HepG2 (cell line): ENCODE data around the gene PAX4. TPM values are rescaled to one million over a fixed set of nuclear protein-coding genes. Genes with fewer than 3 reads are reported as not detected.

Source experiments
- CBX5 ChIP-seq: sonication (generic); formaldehyde crosslinking; IDR thresholded peaks from 2 replicates; pipeline ENCODE4 v1.4.0; 2020; ENCODE audit warnings: missing genetic modification reagents, borderline replicate concordance
- CEBPB ChIP-seq: IDR thresholded peaks from 2 replicates; pipeline ENCODE4 v1.6.1; 2011; ENCODE audit warnings: low read depth, low read length, improper control_type of control experiment, borderline replicate concordance
- FOSL1 ChIP-seq: sonication (generic); formaldehyde crosslinking; IDR thresholded peaks from 2 replicates; pipeline ENCODE4 v1.9.0; 2021; ENCODE audit warnings: missing genetic modification reagents, borderline replicate concordance
- HNRNPL ChIP-seq: fragments of 200-400 bp; formaldehyde crosslinking; IDR thresholded peaks from 2 replicates; pipeline ENCODE4 v1.6.1; 2017; ENCODE audit warnings: mild to moderate bottlenecking, low read depth, low read length
- KDM6A ChIP-seq: IDR thresholded peaks from 2 replicates; pipeline ENCODE4 v1.6.1; 2016; ENCODE audit warnings: low read depth
- MAFG ChIP-seq: sonication (generic); formaldehyde crosslinking; IDR thresholded peaks from 2 replicates; pipeline ENCODE4 v1.5.1; 2020; ENCODE audit warnings: mild to moderate bottlenecking, missing genetic modification reagents
- MAFK ChIP-seq, 2 experiments: IDR thresholded peaks in 1 of 2; conservative IDR thresholded peaks in 1 of 2; 2 replicates each; pipeline ENCODE4 v1.6.1; 2011; ENCODE audit warnings: improper control_type of control experiment in 2 of 2, low read length in 2 of 2
- MATR3 ChIP-seq: sonication (generic); formaldehyde crosslinking; IDR thresholded peaks from 2 replicates; pipeline ENCODE4 v1.4.0; 2020; ENCODE audit warnings: missing genetic modification reagents
- MEF2D ChIP-seq: sonication (generic); formaldehyde crosslinking; IDR thresholded peaks from 2 replicates; pipeline ENCODE4 v1.5.1; 2020; ENCODE audit warnings: mild to moderate bottlenecking, missing genetic modification reagents
- SIX4 ChIP-seq: sonication (generic); formaldehyde crosslinking; IDR thresholded peaks from 2 replicates; pipeline ENCODE4 v1.4.0; 2020; ENCODE audit warnings: missing genetic modification reagents
- TAF1 ChIP-seq: sonication (generic); formaldehyde crosslinking; IDR thresholded peaks from 2 replicates; pipeline ENCODE4 v1.4.0; 2020; ENCODE audit warnings: missing genetic modification reagents
- ZBTB21 ChIP-seq: sonication (generic); formaldehyde crosslinking; IDR thresholded peaks from 2 replicates; pipeline ENCODE4 v1.4.0; 2020; ENCODE audit warnings: missing genetic modification reagents
- ZFP1 ChIP-seq: IDR thresholded peaks from 2 replicates; pipeline ENCODE4 v1.6.1; 2016
- ZFP91 ChIP-seq: sonication (generic); formaldehyde crosslinking; IDR thresholded peaks from 2 replicates; pipeline ENCODE4 v1.9.0; 2022; ENCODE audit warnings: missing genetic modification reagents, mild to moderate bottlenecking, borderline replicate concordance
- ZNF503 ChIP-seq: sonication (generic); formaldehyde crosslinking; IDR thresholded peaks from 2 replicates; pipeline ENCODE4 v1.4.0; 2020; ENCODE audit warnings: missing genetic modification reagents
- ZNF572 ChIP-seq: sonication (generic); formaldehyde crosslinking; IDR thresholded peaks from 2 replicates; pipeline ENCODE4 v1.5.1; 2020; ENCODE audit warnings: mild to moderate bottlenecking, missing genetic modification reagents
- ZNF607 ChIP-seq: sonication (generic); formaldehyde crosslinking; IDR thresholded peaks from 2 replicates; pipeline ENCODE4 v1.5.1; 2020; ENCODE audit warnings: missing genetic modification reagents, mild to moderate bottlenecking, borderline replicate concordance
- ZNF713 ChIP-seq: sonication (generic); formaldehyde crosslinking; IDR thresholded peaks from 2 replicates; pipeline ENCODE4 v1.4.0; 2020; ENCODE audit warnings: mild to moderate bottlenecking, missing genetic modification reagents
- ZSCAN20 ChIP-seq: sonication (generic); formaldehyde crosslinking; IDR thresholded peaks from 2 replicates; pipeline ENCODE4 v1.4.0; 2020; ENCODE audit warnings: missing genetic modification reagents, mild to moderate bottlenecking, borderline replicate concordance
- polyA plus RNA-seq, 8 experiments: library from polyadenylated mRNA; depleted of rRNA in 3 of 8; stranded (reverse) in 7 of 8; unstranded in 1 of 8; fragments of >200 nt; fragmentation: Illumina TruSeq in 4 of 8; extraction: Trizol in 4 of 8; gene quantifications; 2 replicates each; pipeline versions ENCODE4 v1.2.1 to v1.2.3, GENCODE V29; 2011 to 2016; ENCODE audit warnings: low read depth in 4 of 8, missing spikeins in 1 of 8, mixed read lengths in 1 of 8; ENCODE audit not compliant: insufficient read depth in 1 of 8
- total RNA-seq, 5 experiments: library from RNA; depleted of rRNA; stranded (reverse); fragments of >200 nt; fragmentation: Illumina TruSeq; extraction: Trizol; gene quantifications; 2 replicates each; pipeline ENCODE4 v1.2.3, GENCODE V29; 2016; ENCODE audit warnings: low read depth in 1 of 5
- TF ChIP-seq, protein P1 (sequence below): sonication (generic); formaldehyde crosslinking; IDR thresholded peaks from 2 replicates; pipeline ENCODE4 v1.4.0; 2020; ENCODE audit warnings: mild to moderate bottlenecking, missing genetic modification reagents, borderline replicate concordance
- TF ChIP-seq, protein P2 (sequence below): IDR thresholded peaks from 2 replicates; pipeline ENCODE4 v1.6.1; 2016; ENCODE audit warnings: missing compliant biosample characterization, missing genetic modification reagents, borderline replicate concordance

PAX4 gene
- total and polyA plus RNA-seq, 2 of the 13 experiments (the other 11 are each of a cell fraction or from before 2014, with no cell fraction given): not detected

- no peak for TF ChIP-seq MATR3 (CRISPR knock-in tag)
- TF ChIP-seq ZNF572 (CRISPR knock-in tag): 0 out of 2 replicates have a peak, but pooled peaks have one; percentile 62
- TF ChIP-seq ZNF713 (CRISPR knock-in tag): no peak
- TF ChIP-seq, protein P1, sequence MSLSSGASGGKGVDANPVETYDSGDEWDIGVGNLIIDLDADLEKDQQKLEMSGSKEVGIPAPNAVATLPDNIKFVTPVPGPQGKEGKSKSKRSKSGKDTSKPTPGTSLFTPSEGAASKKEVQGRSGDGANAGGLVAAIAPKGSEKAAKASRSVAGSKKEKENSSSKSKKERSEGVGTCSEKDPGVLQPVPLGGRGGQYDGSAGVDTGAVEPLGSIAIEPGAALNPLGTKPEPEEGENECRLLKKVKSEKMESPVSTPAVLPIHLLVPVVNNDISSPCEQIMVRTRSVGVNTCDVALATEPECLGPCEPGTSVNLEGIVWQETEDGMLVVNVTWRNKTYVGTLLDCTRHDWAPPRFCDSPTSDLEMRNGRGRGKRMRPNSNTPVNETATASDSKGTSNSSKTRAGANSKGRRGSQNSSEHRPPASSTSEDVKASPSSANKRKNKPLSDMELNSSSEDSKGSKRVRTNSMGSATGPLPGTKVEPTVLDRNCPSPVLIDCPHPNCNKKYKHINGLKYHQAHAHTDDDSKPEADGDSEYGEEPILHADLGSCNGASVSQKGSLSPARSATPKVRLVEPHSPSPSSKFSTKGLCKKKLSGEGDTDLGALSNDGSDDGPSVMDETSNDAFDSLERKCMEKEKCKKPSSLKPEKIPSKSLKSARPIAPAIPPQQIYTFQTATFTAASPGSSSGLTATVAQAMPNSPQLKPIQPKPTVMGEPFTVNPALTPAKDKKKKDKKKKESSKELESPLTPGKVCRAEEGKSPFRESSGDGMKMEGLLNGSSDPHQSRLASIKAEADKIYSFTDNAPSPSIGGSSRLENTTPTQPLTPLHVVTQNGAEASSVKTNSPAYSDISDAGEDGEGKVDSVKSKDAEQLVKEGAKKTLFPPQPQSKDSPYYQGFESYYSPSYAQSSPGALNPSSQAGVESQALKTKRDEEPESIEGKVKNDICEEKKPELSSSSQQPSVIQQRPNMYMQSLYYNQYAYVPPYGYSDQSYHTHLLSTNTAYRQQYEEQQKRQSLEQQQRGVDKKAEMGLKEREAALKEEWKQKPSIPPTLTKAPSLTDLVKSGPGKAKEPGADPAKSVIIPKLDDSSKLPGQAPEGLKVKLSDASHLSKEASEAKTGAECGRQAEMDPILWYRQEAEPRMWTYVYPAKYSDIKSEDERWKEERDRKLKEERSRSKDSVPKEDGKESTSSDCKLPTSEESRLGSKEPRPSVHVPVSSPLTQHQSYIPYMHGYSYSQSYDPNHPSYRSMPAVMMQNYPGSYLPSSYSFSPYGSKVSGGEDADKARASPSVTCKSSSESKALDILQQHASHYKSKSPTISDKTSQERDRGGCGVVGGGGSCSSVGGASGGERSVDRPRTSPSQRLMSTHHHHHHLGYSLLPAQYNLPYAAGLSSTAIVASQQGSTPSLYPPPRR (CRISPR knock-in tag): no peak
- peak; percentile 36; the same call in 1 of the 2 replicates for TF ChIP-seq ZFP1 (CRISPR knock-in tag)
- 0 out of 2 replicates have a peak, but pooled peaks have one; percentile 23 for TF ChIP-seq HNRNPL
- TF ChIP-seq KDM6A (CRISPR knock-in tag): no peak
- TF ChIP-seq MEF2D (CRISPR knock-in tag): peak; percentile 53
- TF ChIP-seq, protein P2, sequence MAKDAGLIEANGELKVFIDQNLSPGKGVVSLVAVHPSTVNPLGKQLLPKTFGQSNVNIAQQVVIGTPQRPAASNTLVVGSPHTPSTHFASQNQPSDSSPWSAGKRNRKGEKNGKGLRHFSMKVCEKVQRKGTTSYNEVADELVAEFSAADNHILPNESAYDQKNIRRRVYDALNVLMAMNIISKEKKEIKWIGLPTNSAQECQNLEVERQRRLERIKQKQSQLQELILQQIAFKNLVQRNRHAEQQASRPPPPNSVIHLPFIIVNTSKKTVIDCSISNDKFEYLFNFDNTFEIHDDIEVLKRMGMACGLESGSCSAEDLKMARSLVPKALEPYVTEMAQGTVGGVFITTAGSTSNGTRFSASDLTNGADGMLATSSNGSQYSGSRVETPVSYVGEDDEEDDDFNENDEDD: peak; percentile 76; the same call in 1 of the 2 replicates
- TF ChIP-seq FOSL1 (CRISPR knock-in tag): no peak
- TF ChIP-seq ZBTB21 (CRISPR knock-in tag): no peak
- no peak for TF ChIP-seq ZSCAN20 (CRISPR knock-in tag)
- no peak for TF ChIP-seq CEBPB
- peak; percentile 33 for TF ChIP-seq TAF1
- no peak for TF ChIP-seq MAFK (conservative IDR thresholded peaks at IDR 0.05 in 1 of 2, IDR thresholded peaks at IDR 0.05 in 1 of 2; ENCODE audit: low read length in 2 of 2)
- no peak for TF ChIP-seq ZNF607 (CRISPR knock-in tag)
- no peak for TF ChIP-seq ZNF503 (CRISPR knock-in tag)
- no peak for TF ChIP-seq MAFG
- 0 out of 2 replicates have a peak, but pooled peaks have one; percentile 39 for TF ChIP-seq CBX5 (CRISPR knock-in tag)
- peak; percentile 45 for TF ChIP-seq ZFP91 (CRISPR knock-in tag)
- peak; percentile 21; the same call in 1 of the 2 replicates for TF ChIP-seq SIX4 (CRISPR knock-in tag)
These were observed 29.1 kb downstream of the PAX4 start (continued) for GRCh38 chr7:127588697-127589482.
